GM12801 (cell line): ENCODE data around the gene ACRBP.

Source experiments
- CTCF ChIP-seq: IDR thresholded peaks from one replicate; pipeline ENCODE4 v1.5.1; 2011; ENCODE audit warnings: control low read depth; ENCODE audit not compliant: insufficient read length; ENCODE audit errors: extremely low read depth

The ACRBP gene

GRCh38 chr12:6664902-6665301 is 17.7 kb upstream of the ACRBP start:
- no peak for TF ChIP-seq CTCF

- no peak for TF ChIP-seq CTCF
Observed at GRCh38 chr12:6662906-6663742, 15.9 kb upstream of the ACRBP start, which contains the start of gene ING4. ING4 (minus strand) TSS chr12:6663119; CDS start chr12:6663101, 18 bp downstream.

GRCh38 chr12:6662602-6662905 is 15.3 kb upstream of the ACRBP start:
- no peak for TF ChIP-seq CTCF

- TF ChIP-seq CTCF, result no peak
Observed at GRCh38 chr12:6653987-6654386, 6.8 kb upstream of the ACRBP start.

GRCh38 chr12:6653342-6653741 is 6.1 kb upstream of the ACRBP start:
- no peak for TF ChIP-seq CTCF

GRCh38 chr12:6652391-6652790 is 5.2 kb upstream of the ACRBP start:
- no peak for TF ChIP-seq CTCF

- TF ChIP-seq CTCF, result no peak
Observed at GRCh38 chr12:6650832-6651231, 3.6 kb upstream of the ACRBP start.
